Adrenal gland (tissue), 12 donors: Measurements from ENCODE around the gene SYNJ2. TPM values are rescaled to one million over a fixed set of nuclear protein-coding genes. Genes with fewer than 3 reads are reported as not detected.

ENCODE experiments used
- DNase-seq, 7 donors: peaks; one replicate each; pipeline ENCODE4 v3.0.0-alpha.2; 2019 to 2020
- H3K27ac ChIP-seq, 5 donors: fragments of 200-600 bp; sonication (generic) in 4 of 5; 1 replicate in 3 of 5; 2 replicates in 2 of 5; pipeline versions ENCODE4 v1.5.1 to v1.8.0; 2016 to 2020; ENCODE audit warnings: mild to moderate bottlenecking in 1 of 5
- H3K27me3 ChIP-seq: fragments of 200-600 bp; 2 replicates; pipeline ENCODE4 v1.8.0; 2021
- H3K36me3 ChIP-seq, 2 donors: fragments of 200-600 bp; replicated peaks in 1 of 2; 1 replicate in 1 of 2; 2 replicates in 1 of 2; pipeline versions ENCODE4 v1.5.1 to v1.8.0; 2018 to 2022
- H3K4me1 ChIP-seq, 2 donors: fragments of 200-600 bp; replicated peaks in 1 of 2; 1 replicate in 1 of 2; 2 replicates in 1 of 2; pipeline versions ENCODE4 v1.5.1 to v1.8.0; 2018 to 2021
- H3K4me3 ChIP-seq, 4 donors: fragments of 200-600 bp; sonication (generic) in 3 of 4; one replicate each; pipeline ENCODE4 v1.5.1; 2016 to 2018
- H3K9me3 ChIP-seq, 3 donors: fragments of 200-600 bp; sonication (generic) in 1 of 3; replicated peaks in 1 of 3; 1 replicate in 2 of 3; 2 replicates in 1 of 3; pipeline versions ENCODE4 v1.5.1 to v1.8.0; 2016 to 2021
- POLR2A ChIP-seq, 2 donors: fragments of 450-650 bp; IDR thresholded peaks; one replicate each; pipeline ENCODE4 v1.6.1; 2017; ENCODE audit warnings: antibody characterized with exemption in 2 of 2, mild to moderate bottlenecking in 2 of 2, moderate library complexity in 1 of 2
- WGBS, 4 donors: extraction: QIAGEN DNeasy Blood & Tissue Kit in 2 of 4; methylation state at CpG; one replicate each; pipeline versions ENCODE4 v1.1.5 to v1.1.7; 2013 to 2017; 5-methylcytosine and 5-hydroxymethylcytosine counted together
- intact Hi-C, 2 donors: fragments of 100-400 bp; cut with DNase I; formaldehyde crosslinking; loops; one replicate each; pipeline versions ENCODE4 v1.14.1 to v1.15.0; 2022 to 2023
- polyA plus RNA-seq, 3 donors: library from polyadenylated mRNA; stranded (reverse); fragments of 200-250 nt in 2 of 3; fragments of 350-450 nt in 1 of 3; fragmentation: Illumina TruSeq in 1 of 3; extraction: RNeasy Lipid Tissue Mini Kit (QIAGEN cat#74804) in 1 of 3; gene quantifications; one replicate each; pipeline ENCODE4 v1.2.3, GENCODE V29; 2013 to 2014
- total RNA-seq, 9 donors: library from RNA; depleted of rRNA in 4 of 9; stranded (reverse); fragments of >200 nt in 4 of 9; fragments of 120-200 nt in 1 of 9; fragmentation: NEBNext Ultra II Directional in 1 of 9; extraction: Animal tissue kit (Norgen Biotek cat#: 25700) in 1 of 9; gene quantifications; one replicate each; pipeline versions ENCODE4 v1.1.0 to v1.2.4, GENCODE V29; 2013 to 2023
- TF ChIP-seq, protein P1 (sequence below), 6 experiments: fragments of 450-650 bp in 4 of 6; fragments of 200-600 bp in 2 of 6; sonication (generic) in 1 of 6; IDR thresholded peaks; 1 replicate in 5 of 6; 2 replicates in 1 of 6; pipeline versions ENCODE4 v1.5.1 to v1.8.0; 2016 to 2021; ENCODE audit warnings: antibody characterized with exemption in 6 of 6, mild to moderate bottlenecking in 2 of 6, moderate library complexity in 1 of 6
- donor health status: healthy with polysubstance abuse.
- donor health status: Bipolar disorder and iron deficiency.
- donor health status: DM: yes; HTN: yes; CAD: no.
- donor health status: DM: no; HTN: no; CAD: no.
- donor health status: DM: no; HTN: no; CAD: no.
- donor health status: DM: yes; HTN: yes; CAD: no.

SYNJ2 gene
- total and polyA plus RNA-seq, 12 donors: 1.6 to 20.5 (median 12.8) TPM

DNA sequence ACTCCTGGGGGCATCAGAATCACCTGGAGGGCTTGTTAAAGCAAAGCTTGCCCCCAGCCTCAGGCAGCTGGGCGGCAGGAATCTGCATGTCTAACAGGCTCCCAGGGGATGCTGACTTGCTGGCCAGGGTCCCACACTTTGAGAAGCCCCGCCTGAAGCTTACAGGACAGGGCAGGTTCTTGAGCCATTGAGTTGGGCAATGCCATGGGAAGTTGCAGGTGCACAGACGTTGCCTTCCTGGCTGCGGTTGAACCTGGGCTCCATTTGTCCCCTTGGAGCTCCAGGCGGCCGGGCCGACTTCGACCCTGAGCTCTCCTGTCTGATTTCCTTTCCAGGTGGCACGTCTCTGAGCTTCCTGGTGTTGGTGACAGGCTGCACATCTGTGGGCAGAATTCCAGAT is 46.8 kb downstream of the SYNJ2 start:
- TF ChIP-seq, protein P1, sequence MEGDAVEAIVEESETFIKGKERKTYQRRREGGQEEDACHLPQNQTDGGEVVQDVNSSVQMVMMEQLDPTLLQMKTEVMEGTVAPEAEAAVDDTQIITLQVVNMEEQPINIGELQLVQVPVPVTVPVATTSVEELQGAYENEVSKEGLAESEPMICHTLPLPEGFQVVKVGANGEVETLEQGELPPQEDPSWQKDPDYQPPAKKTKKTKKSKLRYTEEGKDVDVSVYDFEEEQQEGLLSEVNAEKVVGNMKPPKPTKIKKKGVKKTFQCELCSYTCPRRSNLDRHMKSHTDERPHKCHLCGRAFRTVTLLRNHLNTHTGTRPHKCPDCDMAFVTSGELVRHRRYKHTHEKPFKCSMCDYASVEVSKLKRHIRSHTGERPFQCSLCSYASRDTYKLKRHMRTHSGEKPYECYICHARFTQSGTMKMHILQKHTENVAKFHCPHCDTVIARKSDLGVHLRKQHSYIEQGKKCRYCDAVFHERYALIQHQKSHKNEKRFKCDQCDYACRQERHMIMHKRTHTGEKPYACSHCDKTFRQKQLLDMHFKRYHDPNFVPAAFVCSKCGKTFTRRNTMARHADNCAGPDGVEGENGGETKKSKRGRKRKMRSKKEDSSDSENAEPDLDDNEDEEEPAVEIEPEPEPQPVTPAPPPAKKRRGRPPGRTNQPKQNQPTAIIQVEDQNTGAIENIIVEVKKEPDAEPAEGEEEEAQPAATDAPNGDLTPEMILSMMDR (IDR thresholded peaks at IDR 0.05): no peak
- no peak for TF ChIP-seq POLR2A (IDR thresholded peaks at IDR 0.05)
- no peaks in the 10 kb centered on the region for H3K27me3 ChIP-seq
- no peaks in the 10 kb centered on the region for H3K36me3 ChIP-seq
- H3K9me3 ChIP-seq: no peaks in the 10 kb centered on the region
- DNase-seq: no peak
- H3K4me3 ChIP-seq: no peak overlapping the region
- WGBS, 4 donors: 82 to 93% (median 86%) methylated on average over 4 to 9 of the region's 9 CpGs
- H3K4me1 ChIP-seq: peaks cover 16 to 23% of the 10 kb centered on the region in 2 donors
- intact Hi-C loops: loop anchor here in 1 of 2 donors (10.0 kb wide), 1 partner anchor 46 kb away; no protein-coding TSS in a partner anchor
- no peak overlapping the region for H3K27ac ChIP-seq

DNA sequence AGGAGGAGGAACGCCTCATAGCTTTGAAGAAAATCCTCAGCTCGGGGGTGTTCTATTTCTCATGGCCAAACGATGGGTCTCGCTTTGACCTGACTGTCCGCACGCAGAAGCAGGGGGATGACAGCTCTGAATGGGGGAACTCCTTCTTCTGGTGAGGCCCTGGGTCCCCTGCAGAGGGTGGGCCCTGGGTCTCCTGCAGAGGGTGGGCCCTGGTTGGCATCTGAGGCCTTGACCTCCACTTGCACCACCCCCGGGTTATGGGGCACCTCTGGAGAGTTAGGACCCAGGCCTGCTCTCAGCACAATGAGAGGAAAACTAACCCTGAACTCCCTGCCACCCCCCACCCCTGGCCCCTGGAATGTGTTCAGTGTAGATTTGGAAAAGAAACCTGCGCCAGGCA is 47.2 kb downstream of the SYNJ2 start:
- TF ChIP-seq, protein P1 (IDR thresholded peaks at IDR 0.05): no peak
- no peak for TF ChIP-seq POLR2A (IDR thresholded peaks at IDR 0.05)
- Histone ChIP-seq H3K36me3 (no peaks in the 10 kb centered on the region), H3K4me3 (no peak overlapping the region), H3K27me3 (no peaks in the 10 kb centered on the region), H3K4me1 (peaks cover 16 to 23% of the 10 kb centered on the region in 2 donors), H3K9me3 (no peaks in the 10 kb centered on the region), H3K27ac (no peak overlapping the region)
- no peak for DNase-seq
- intact Hi-C loops: loop anchor here in 1 of 2 donors (10.0 kb wide), 1 partner anchor 46 kb away; no protein-coding TSS in a partner anchor
- WGBS, 4 donors: 85 to 98% (median 95%) methylated on average over 6 to 8 of the region's 8 CpGs

DNA sequence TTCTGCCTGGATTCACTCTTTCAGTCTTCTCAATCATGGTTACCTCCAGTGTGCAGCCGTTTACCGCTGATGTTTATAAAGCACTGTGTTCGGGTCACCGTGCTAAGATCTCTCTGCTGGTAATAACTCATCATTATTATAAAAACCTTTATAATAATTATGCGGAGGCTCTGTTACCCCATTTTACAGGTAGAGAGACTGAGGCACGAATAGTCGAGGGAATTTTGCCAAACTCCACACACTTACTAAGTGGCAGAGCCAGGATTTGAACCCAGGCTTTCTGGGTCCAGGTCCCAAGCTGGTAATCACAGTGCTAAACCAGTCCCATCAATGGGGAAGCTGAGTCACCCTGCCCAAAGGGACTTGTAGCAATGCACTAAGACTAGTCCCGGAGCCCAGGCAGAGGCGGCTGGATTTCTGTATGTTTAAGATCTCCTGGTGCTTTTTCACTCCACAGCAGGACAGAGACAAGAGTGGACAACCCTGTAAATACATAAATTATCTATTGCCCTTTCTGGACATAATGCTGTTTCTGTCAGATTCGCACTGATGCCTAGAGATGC is 48.1 kb downstream of the SYNJ2 start:
- Histone ChIP-seq H3K27me3 (no peaks in the 10 kb centered on the region), H3K4me1 (peaks cover 16 to 23% of the 10 kb centered on the region in 2 donors)
- DNase-seq: peak in 1 of 7 donors; percentile 19

More for the DNA sequence above, 48.1 kb downstream of the SYNJ2 start:
- TF ChIP-seq, protein P1 (IDR thresholded peaks at IDR 0.05): no peak
- no peak for TF ChIP-seq POLR2A (IDR thresholded peaks at IDR 0.05)
- no peaks in the 10 kb centered on the region for H3K9me3 ChIP-seq
- H3K36me3 ChIP-seq: no peaks in the 10 kb centered on the region
- no peak overlapping the region for H3K4me3 ChIP-seq
- intact Hi-C loops: loop anchor here in 1 of 2 donors (10.0 kb wide), 1 partner anchor 45 kb away; no protein-coding TSS in a partner anchor
- H3K27ac ChIP-seq: no peak overlapping the region
- 95 to 100% (median 97%) methylated on average over 10 of the region's 10 CpGs for WGBS, 4 donors
